Rectal smooth muscle tissue (tissue), 1 donor: Measurements from ENCODE around the gene MORC3.
"Not testable (repeated sequence)": the region's sequence is repeated elsewhere in the genome, so short reads cannot be mapped to it uniquely, and the experiment has no call there.

Experiments used
- H3K27ac ChIP-seq: one replicate; pipeline ENCODE4 v1.7.0; 2013; ENCODE audit warnings: low read depth, low read length, inconsistent platforms
- H3K27me3 ChIP-seq: one replicate; pipeline ENCODE4 v1.7.0; 2013; ENCODE audit warnings: low read length; ENCODE audit not compliant: control insufficient read depth, insufficient read depth
- H3K36me3 ChIP-seq: one replicate; pipeline ENCODE4 v1.7.0; 2013; ENCODE audit warnings: low read length; ENCODE audit not compliant: control insufficient read depth, insufficient read depth
- H3K4me1 ChIP-seq: one replicate; pipeline ENCODE4 v1.7.0; 2013; ENCODE audit warnings: low read length; ENCODE audit not compliant: control insufficient read depth, insufficient read depth
- H3K4me3 ChIP-seq: one replicate; pipeline ENCODE4 v1.7.0; 2013; ENCODE audit warnings: low read length
- H3K9ac ChIP-seq: one replicate; pipeline ENCODE4 v1.7.0; 2013; ENCODE audit warnings: low read length

Gene MORC3

GRCh38 chr21:36319767-36320420 lies at the start of gene MORC3:
Gene MORC3, plus strand, starts transcription at chr21:36320197. Its CDS starts 68 bp downstream, at chr21:36320265.
- peak within 1 kb of the TSS; percentile 53 for H3K9ac ChIP-seq
- peak within 1 kb of the TSS; percentile 81 for H3K4me3 ChIP-seq

GRCh38 chr21:36270786-36271695 lies 49.0 kb upstream of the MORC3 start:
- H3K4me1 ChIP-seq, H3K27ac ChIP-seq, H3K4me3 ChIP-seq, H3K36me3 ChIP-seq, H3K27me3 ChIP-seq, H3K9ac ChIP-seq: not testable (repeated sequence)

More at GRCh38 chr21:36319767-36320420, at the start of gene MORC3:
- peaks cover 7% of the 10 kb centered on the region for H3K4me1 ChIP-seq
- H3K36me3 ChIP-seq = no peaks in the 10 kb centered on the region
- no peaks in the 10 kb centered on the region for H3K27me3 ChIP-seq
- peak within 1 kb of the TSS; percentile 97 for H3K27ac ChIP-seq

- no peaks in the 10 kb centered on the region for H3K27me3 ChIP-seq
- no peak overlapping the region for H3K4me3 ChIP-seq
- H3K27ac ChIP-seq = no peak overlapping the region
- no peaks in the 10 kb centered on the region for H3K36me3 ChIP-seq
- no peaks in the 10 kb centered on the region for H3K4me1 ChIP-seq
- no peak overlapping the region for H3K9ac ChIP-seq
Observed at GRCh38 chr21:36274128-36274527, 45.9 kb upstream of the MORC3 start.

- no peaks in the 10 kb centered on the region for H3K27me3 ChIP-seq
- peaks cover 2% of the 10 kb centered on the region for H3K36me3 ChIP-seq
- no peak overlapping the region for H3K27ac ChIP-seq
- H3K4me1 ChIP-seq = no peaks in the 10 kb centered on the region
- H3K4me3 ChIP-seq = no peak overlapping the region
- H3K9ac ChIP-seq = no peak overlapping the region
Observed at GRCh38 chr21:36282568-36283230, 37.3 kb upstream of the MORC3 start.

GRCh38 chr21:36283231-36283622 lies 36.8 kb upstream of the MORC3 start:
- H3K36me3 ChIP-seq, H3K4me3 ChIP-seq, H3K27ac ChIP-seq, H3K4me1 ChIP-seq, H3K9ac ChIP-seq, H3K27me3 ChIP-seq: not testable (repeated sequence)

- Histone ChIP-seq H3K9ac (no peak overlapping the region), H3K4me1 (no peaks in the 10 kb centered on the region), H3K4me3 (no peak overlapping the region), H3K27me3 (no peaks in the 10 kb centered on the region), H3K36me3 (peaks cover 5% of the 10 kb centered on the region), H3K27ac (no peak overlapping the region)
Observed at GRCh38 chr21:36288651-36289243, 31.2 kb upstream of the MORC3 start.

- H3K4me1 ChIP-seq = no peaks in the 10 kb centered on the region
- H3K27ac ChIP-seq = no peak overlapping the region
- no peak overlapping the region for H3K4me3 ChIP-seq
- H3K27me3 ChIP-seq = no peaks in the 10 kb centered on the region
- H3K9ac ChIP-seq = no peak overlapping the region
- H3K36me3 ChIP-seq = peaks cover 5% of the 10 kb centered on the region
Observed at GRCh38 chr21:36291509-36291908, 28.5 kb upstream of the MORC3 start.

- H3K36me3 ChIP-seq = peaks cover 3% of the 10 kb centered on the region
- H3K27ac ChIP-seq = no peak overlapping the region
- H3K4me3 ChIP-seq = peak overlapping the region; percentile 42
- no peaks in the 10 kb centered on the region for H3K4me1 ChIP-seq
- peak overlapping the region; percentile 24 for H3K9ac ChIP-seq
- no peaks in the 10 kb centered on the region for H3K27me3 ChIP-seq
Observed at GRCh38 chr21:36297406-36297937, 22.5 kb upstream of the MORC3 start.

GRCh38 chr21:36297938-36298572 lies 21.9 kb upstream of the MORC3 start:
- Histone ChIP-seq H3K9ac (peak overlapping the region; percentile 24), H3K4me3 (peak overlapping the region; percentile 42), H3K27ac (no peak overlapping the region), H3K4me1 (no peaks in the 10 kb centered on the region), H3K36me3 (peaks cover 3% of the 10 kb centered on the region), H3K27me3 (no peaks in the 10 kb centered on the region)

GRCh38 chr21:36306872-36307534 lies 13.0 kb upstream of the MORC3 start:
- Histone ChIP-seq H3K4me1 (no peaks in the 10 kb centered on the region), H3K36me3 (no peaks in the 10 kb centered on the region), H3K9ac (no peak overlapping the region), H3K4me3 (no peak overlapping the region), H3K27ac (no peak overlapping the region), H3K27me3 (no peaks in the 10 kb centered on the region)

- Histone ChIP-seq H3K27me3 (no peaks in the 10 kb centered on the region), H3K9ac (no peak overlapping the region), H3K4me1 (no peaks in the 10 kb centered on the region), H3K27ac (no peak overlapping the region), H3K4me3 (no peak overlapping the region), H3K36me3 (no peaks in the 10 kb centered on the region)
Observed at GRCh38 chr21:36310016-36310415, 10.0 kb upstream of the MORC3 start.
